Activated B cell treated with CpG ODN at 0.5 μM for 24 hours (primary cell): ENCODE measurements around the gene DOP1B. TPM values are rescaled to one million over a fixed set of nuclear protein-coding genes. Genes with fewer than 3 reads are reported as not detected.

ENCODE experiments used
- ATAC-seq: fragments of 200-7000 bp; cut with Tn5 transposase; one replicate; pipeline ENCODE4 v1.10.0; 2021; ENCODE audit warnings: low read depth, mild to moderate bottlenecking, moderate library complexity
- CTCF ChIA-PET: fragments of 350-600 bp; sonication (Branson Sonifier 250); formaldehyde crosslinking; loops from one replicate; lab custom pipeline; 2021; ENCODE audit warnings: antibody characterized with exemption; lab: Charles Lee
- POLR2A ChIA-PET: fragments of 350-600 bp; sonication (Branson Sonifier 250); formaldehyde crosslinking; loops from one replicate; lab custom pipeline; 2021; ENCODE audit warnings: antibody characterized with exemption; lab: Charles Lee
- DNase-seq: peaks from one replicate; pipeline ENCODE4 v3.0.0; 2022
- H3K27ac Mint-ChIP-seq: one replicate; pipeline ENCODE4 v1.8.0; 2020; ENCODE audit warnings: mixed read lengths
- H3K27me3 Mint-ChIP-seq: one replicate; pipeline ENCODE4 v1.8.0; 2021; ENCODE audit warnings: mixed read lengths
- H3K36me3 Mint-ChIP-seq: one replicate; pipeline ENCODE4 v1.8.0; 2021; ENCODE audit warnings: low read depth, mixed read lengths
- H3K4me1 Mint-ChIP-seq: one replicate; pipeline ENCODE4 v1.8.0; 2021; ENCODE audit warnings: mixed read lengths
- H3K4me3 Mint-ChIP-seq: one replicate; pipeline ENCODE4 v1.8.0; 2020; ENCODE audit warnings: mild to moderate bottlenecking, mixed read lengths
- H3K9me3 Mint-ChIP-seq: one replicate; pipeline ENCODE4 v1.8.0; 2020; ENCODE audit warnings: mixed read lengths
- intact Hi-C: fragments of 100-400 bp; cut with micrococcal nuclease; formaldehyde crosslinking; loops from one replicate; pipeline ENCODE4 v1.15.1; 2024
- total RNA-seq: library from RNA; stranded (reverse); gene quantifications from 2 replicates; pipeline ENCODE4 v1.2.3, GENCODE V29; 2022
- TF ChIP-seq, protein P1 (sequence below): fragments of 200-600 bp; IDR thresholded peaks from one replicate; pipeline ENCODE4 v1.8.0; 2022; ENCODE audit warnings: antibody characterized with exemption, mild to moderate bottlenecking

Gene DOP1B
- total RNA-seq, 1 donor from 2014 or later: 33.9 TPM

DNA sequence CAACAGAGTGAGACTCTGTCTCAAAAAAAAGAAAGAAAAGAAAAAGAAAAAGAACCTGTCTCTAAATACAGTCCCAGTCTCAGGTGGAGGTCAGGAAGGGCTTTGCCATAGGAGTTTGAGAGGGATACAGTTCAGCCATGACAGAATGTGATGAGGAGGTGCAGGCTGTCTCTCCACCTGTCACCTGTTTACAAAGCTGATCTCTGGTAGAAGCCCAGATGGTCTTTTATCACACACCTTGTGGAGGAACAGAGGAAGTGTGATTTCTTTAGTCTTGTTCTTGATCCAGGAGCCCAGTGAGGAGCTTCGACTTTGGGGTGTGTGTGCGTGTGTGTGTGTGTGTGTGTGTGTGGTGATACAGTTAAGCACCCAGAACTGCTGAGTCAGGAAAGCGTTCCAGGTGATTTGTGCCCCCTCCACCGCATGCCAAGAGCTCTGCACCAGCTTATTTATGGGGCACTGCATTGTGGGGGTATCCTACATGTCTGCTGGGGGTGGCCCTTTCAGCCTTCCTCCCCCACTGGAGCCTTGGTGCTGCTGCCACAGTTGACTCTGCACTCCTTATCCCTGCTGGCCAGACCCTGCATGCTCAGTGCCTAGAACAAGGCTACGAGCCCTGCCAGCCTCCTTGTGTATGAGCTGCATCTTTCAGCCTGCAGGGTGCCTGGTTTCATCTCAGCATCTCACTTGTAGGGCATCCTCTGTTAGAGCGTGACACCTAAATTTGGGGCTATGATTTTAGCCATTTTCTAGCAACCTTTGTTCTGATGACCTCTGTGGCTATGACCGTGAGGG, 19.3 kb downstream of the DOP1B start:
- peaks cover 50% of the 10 kb centered on the region for H3K36me3 Mint-ChIP-seq
- ATAC-seq (no peak), DNase-seq (no peak)
- no peak overlapping the region for H3K4me3 Mint-ChIP-seq
- H3K27me3 Mint-ChIP-seq: no peaks in the 10 kb centered on the region
- intact Hi-C loops: no loop called here
- peak overlapping the region; percentile 53 for H3K27ac Mint-ChIP-seq
- ChIA-PET POLR2A (no interaction called here), CTCF (no interaction called here)
- H3K9me3 Mint-ChIP-seq: peaks cover 1% of the 10 kb centered on the region
- H3K4me1 Mint-ChIP-seq: peaks cover 16% of the 10 kb centered on the region
- TF ChIP-seq, protein P1, sequence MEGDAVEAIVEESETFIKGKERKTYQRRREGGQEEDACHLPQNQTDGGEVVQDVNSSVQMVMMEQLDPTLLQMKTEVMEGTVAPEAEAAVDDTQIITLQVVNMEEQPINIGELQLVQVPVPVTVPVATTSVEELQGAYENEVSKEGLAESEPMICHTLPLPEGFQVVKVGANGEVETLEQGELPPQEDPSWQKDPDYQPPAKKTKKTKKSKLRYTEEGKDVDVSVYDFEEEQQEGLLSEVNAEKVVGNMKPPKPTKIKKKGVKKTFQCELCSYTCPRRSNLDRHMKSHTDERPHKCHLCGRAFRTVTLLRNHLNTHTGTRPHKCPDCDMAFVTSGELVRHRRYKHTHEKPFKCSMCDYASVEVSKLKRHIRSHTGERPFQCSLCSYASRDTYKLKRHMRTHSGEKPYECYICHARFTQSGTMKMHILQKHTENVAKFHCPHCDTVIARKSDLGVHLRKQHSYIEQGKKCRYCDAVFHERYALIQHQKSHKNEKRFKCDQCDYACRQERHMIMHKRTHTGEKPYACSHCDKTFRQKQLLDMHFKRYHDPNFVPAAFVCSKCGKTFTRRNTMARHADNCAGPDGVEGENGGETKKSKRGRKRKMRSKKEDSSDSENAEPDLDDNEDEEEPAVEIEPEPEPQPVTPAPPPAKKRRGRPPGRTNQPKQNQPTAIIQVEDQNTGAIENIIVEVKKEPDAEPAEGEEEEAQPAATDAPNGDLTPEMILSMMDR: no peak

DNA sequence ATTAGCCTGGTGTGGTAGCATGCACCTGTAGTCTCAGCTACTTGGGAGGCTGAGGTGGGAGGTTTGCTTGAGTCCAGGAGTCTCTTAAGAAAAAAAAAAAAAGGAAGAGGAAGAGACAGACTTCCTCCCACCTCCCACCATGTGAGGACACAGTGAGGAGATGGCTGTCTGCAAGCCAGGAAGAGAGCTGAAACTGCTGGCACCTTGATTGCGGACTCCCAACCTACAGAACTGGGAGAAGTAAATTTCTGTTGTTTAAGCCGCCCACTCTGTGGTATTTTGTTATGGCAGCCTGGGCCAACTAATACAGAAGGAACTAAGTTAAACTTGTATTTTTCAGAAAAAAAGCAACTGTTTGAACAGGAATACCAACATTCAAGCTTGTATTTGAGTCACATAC, 21.7 kb downstream of the DOP1B start:
- TF ChIP-seq, protein P1: no peak
- H3K27me3 Mint-ChIP-seq: no peaks in the 10 kb centered on the region
- intact Hi-C loops: no loop called here
- no peak overlapping the region for H3K4me3 Mint-ChIP-seq
- DNase-seq: no peak
- H3K9me3 Mint-ChIP-seq: peaks cover 1% of the 10 kb centered on the region
- POLR2A ChIA-PET: no interaction called here
- no peak for ATAC-seq
- H3K4me1 Mint-ChIP-seq: peaks cover 30% of the 10 kb centered on the region
- no peak overlapping the region for H3K27ac Mint-ChIP-seq
- CTCF ChIA-PET: no interaction called here
- H3K36me3 Mint-ChIP-seq: peaks cover 46% of the 10 kb centered on the region

DNA sequence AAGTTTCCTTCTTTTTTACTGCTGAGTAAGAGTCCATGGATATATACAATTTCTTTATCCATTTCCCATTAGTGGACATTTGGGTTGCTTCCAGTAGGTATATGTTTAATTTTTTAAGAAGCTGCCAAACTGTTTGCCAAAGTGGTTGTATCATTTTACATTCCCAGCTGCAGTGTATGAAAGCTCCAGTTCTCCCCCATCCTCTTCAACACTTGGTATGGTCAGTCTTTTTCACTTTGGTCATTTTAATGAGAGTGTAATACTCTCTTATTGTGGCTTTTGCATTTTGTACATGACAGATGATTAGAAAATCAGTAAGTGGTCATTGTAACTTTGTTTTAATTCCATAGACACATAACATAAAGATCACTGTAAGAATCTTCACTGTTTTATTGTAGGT, 22.5 kb downstream of the DOP1B start:
- Mint-ChIP-seq H3K4me3 (no peak overlapping the region), H3K4me1 (peaks cover 29% of the 10 kb centered on the region), H3K36me3 (peaks cover 46% of the 10 kb centered on the region), H3K27me3 (no peaks in the 10 kb centered on the region), H3K27ac (no peak overlapping the region), H3K9me3 (peaks cover 1% of the 10 kb centered on the region)
- TF ChIP-seq, protein P1: no peak
- ChIA-PET CTCF (no interaction called here), POLR2A (interaction anchor here (0.5 kb wide), 1 partner anchor 12 kb away, joined by 3 read pairs; no protein-coding TSS in a partner anchor)
- intact Hi-C loops: no loop called here
- DNase-seq: no peak
- no peak for ATAC-seq

DNA sequence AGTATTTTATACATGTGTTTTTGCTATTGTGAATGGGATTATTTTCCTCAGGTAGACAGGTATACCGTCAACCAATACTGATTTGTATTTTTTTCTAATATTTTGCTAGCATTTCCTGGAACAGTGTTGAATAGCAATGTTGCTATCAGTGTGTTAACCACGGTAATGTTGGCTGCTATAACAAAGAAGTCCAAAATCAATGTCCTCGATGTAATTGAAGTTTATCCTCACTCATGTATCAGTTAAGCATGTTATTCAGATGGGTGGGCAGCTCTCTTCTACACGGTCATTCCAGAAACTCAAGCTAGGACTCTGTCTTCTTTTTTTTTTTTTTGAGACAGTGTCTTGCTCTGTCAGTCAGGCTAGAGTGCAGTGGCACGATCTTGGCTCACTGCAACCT, 24.3 kb downstream of the DOP1B start:
- TF ChIP-seq, protein P1: no peak
- intact Hi-C loops: loop anchor here (2.0 kb wide), 1 partner anchor 24 kb away; the partner anchor contains the start of gene DOP1B
- H3K36me3 Mint-ChIP-seq: peaks cover 48% of the 10 kb centered on the region
- no peaks in the 10 kb centered on the region for H3K27me3 Mint-ChIP-seq
- ATAC-seq (no peak), DNase-seq (no peak)
- H3K9me3 Mint-ChIP-seq: peaks cover 1% of the 10 kb centered on the region
- H3K4me1 Mint-ChIP-seq: peaks cover 29% of the 10 kb centered on the region
- peak overlapping the region; percentile 72 for H3K27ac Mint-ChIP-seq
- H3K4me3 Mint-ChIP-seq: no peak overlapping the region
- ChIA-PET CTCF (no interaction called here), POLR2A (no interaction called here)

DNA sequence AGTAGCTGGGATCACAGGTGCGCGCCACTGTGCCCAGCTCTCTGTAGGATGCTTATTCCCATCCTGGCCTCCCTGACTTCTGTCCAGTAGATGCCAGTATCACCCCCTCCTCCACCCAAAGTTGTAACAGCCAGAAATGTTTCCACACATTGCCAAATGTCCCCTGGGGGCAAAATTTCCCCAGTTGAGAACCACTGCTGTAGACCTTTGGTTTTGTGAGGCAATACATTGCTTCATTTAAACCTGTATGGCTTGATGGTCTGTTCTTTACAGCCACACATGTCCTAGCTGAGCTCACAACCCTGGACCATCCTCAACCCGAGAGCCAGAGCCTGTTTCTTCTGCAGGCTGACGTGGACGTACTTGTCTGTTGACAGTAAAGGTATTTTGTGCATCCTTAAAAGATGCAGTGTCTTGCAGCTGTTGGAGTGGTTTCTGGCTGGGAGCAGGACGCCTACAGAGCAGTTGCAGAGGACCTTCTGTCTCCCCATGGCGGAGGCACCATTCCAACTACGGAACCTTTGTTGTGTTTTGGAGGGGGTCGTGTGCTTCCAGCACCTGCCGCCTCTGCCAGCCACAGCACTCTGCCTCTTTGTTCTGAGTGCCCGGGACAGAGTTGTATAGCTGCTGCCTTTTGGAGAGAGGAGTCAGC, 26.6 kb downstream of the DOP1B start:
- H3K4me3 Mint-ChIP-seq: no peak overlapping the region
- DNase-seq (no peak), ATAC-seq (no peak)
- ChIA-PET POLR2A (interaction anchor here (0.6 kb wide), 2 partner anchors 81 to 1132 kb away, joined by 4 to 5 read pairs; no protein-coding TSS in a partner anchor), CTCF (no interaction called here)
- H3K9me3 Mint-ChIP-seq: peaks cover 1% of the 10 kb centered on the region
- H3K27ac Mint-ChIP-seq: no peak overlapping the region
- intact Hi-C loops: no loop called here
- TF ChIP-seq, protein P1: no peak
- H3K27me3 Mint-ChIP-seq: no peaks in the 10 kb centered on the region
- H3K36me3 Mint-ChIP-seq: peaks cover 47% of the 10 kb centered on the region
- H3K4me1 Mint-ChIP-seq: peaks cover 33% of the 10 kb centered on the region
